Hepatocyte (in vitro differentiated cells): ENCODE data around the gene ARHGAP30.

Experiments
- EZH2 ChIP-seq: fragments of 200-600 bp; sonication (generic); IDR thresholded peaks from 2 replicates; pipeline ENCODE4 v1.6.1; 2016; ENCODE audit warnings: antibody characterized with exemption, mild to moderate bottlenecking, borderline replicate concordance
- TF ChIP-seq, protein P1 (sequence below): fragments of 200-600 bp; sonication (generic); IDR thresholded peaks from 2 replicates; pipeline ENCODE4 v1.5.1; 2016; ENCODE audit warnings: antibody characterized with exemption, mild to moderate bottlenecking; ENCODE audit not compliant: poor library complexity

DNA sequence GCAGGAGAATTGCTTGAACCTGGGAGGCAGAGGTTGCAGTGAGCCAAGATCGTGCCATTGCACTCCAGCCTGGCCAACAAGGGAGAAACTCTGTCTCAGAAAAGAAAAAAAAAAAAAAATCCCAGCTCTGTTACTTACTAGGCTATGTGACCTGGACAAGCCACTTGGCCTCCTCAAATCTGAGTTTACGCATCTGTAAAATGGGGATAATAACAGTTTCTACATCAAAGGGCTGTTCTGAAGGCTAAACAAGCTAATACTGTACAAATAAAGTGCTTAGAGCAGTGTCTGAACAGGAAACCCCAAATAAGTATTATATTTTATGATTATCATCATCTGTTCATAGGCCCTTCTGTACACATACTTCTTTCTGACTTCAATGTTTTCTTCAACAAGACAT lies 62.3 kb downstream of the ARHGAP30 start:
- TF ChIP-seq, protein P1, sequence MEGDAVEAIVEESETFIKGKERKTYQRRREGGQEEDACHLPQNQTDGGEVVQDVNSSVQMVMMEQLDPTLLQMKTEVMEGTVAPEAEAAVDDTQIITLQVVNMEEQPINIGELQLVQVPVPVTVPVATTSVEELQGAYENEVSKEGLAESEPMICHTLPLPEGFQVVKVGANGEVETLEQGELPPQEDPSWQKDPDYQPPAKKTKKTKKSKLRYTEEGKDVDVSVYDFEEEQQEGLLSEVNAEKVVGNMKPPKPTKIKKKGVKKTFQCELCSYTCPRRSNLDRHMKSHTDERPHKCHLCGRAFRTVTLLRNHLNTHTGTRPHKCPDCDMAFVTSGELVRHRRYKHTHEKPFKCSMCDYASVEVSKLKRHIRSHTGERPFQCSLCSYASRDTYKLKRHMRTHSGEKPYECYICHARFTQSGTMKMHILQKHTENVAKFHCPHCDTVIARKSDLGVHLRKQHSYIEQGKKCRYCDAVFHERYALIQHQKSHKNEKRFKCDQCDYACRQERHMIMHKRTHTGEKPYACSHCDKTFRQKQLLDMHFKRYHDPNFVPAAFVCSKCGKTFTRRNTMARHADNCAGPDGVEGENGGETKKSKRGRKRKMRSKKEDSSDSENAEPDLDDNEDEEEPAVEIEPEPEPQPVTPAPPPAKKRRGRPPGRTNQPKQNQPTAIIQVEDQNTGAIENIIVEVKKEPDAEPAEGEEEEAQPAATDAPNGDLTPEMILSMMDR = no peak
- no peak for TF ChIP-seq EZH2
